K562 (cell line): ENCODE measurements around the gene WNT11. TPM values are rescaled to one million over a fixed set of nuclear protein-coding genes. Genes with fewer than 3 reads are reported as not detected.
A peak's percentile ranks its signal among the peaks of the same experiment; 100 is the strongest.

Experiments
- CBFA2T2 ChIP-seq: fragments of 450-650 bp; conservative IDR thresholded peaks from 2 replicates; pipeline ENCODE4 v1.6.1; 2017; ENCODE audit warnings: mild to moderate bottlenecking
- FOXJ2 ChIP-seq: fragments of 200-800 bp; sonication (Bioruptor generic); IDR thresholded peaks from 2 replicates; pipeline ENCODE4 v1.6.1; 2016; ENCODE audit warnings: missing genetic modification characterization, missing compliant biosample characterization
- HNRNPL ChIP-seq: fragments of 200-400 bp; formaldehyde crosslinking; IDR thresholded peaks from 2 replicates; pipeline ENCODE4 v1.6.1; 2017; ENCODE audit warnings: low read depth, mild to moderate bottlenecking, low read length
- POLR2A ChIP-seq: fragments of 450-650 bp; conservative IDR thresholded peaks from 2 replicates; pipeline ENCODE4 v1.6.1; 2016
- RNF2 ChIP-seq: sonication (generic); IDR thresholded peaks from 2 replicates; pipeline ENCODE4 v1.6.1; 2016
- SMARCB1 ChIP-seq: IDR thresholded peaks from 2 replicates; pipeline ENCODE4 v1.6.1; 2011; ENCODE audit warnings: improper control_type of control experiment, low read depth; ENCODE audit not compliant: insufficient read length
- SMC3 ChIP-seq: conservative IDR thresholded peaks from 2 replicates; pipeline ENCODE4 v1.6.1; 2011; ENCODE audit warnings: low read depth, low read length, improper control_type of control experiment; ENCODE audit not compliant: insufficient read depth
- polyA plus RNA-seq, 8 experiments: library from polyadenylated mRNA; depleted of rRNA in 4 of 8; stranded (reverse) in 5 of 8; unstranded in 3 of 8; fragments of >200 nt; fragmentation: Nextera tagmentation in 2 of 8; fragmentation: Illumina TruSeq in 1 of 8; extraction: Ambion mirVana in 2 of 8; extraction: Trizol in 1 of 8; gene quantifications; 2 replicates each; pipeline versions ENCODE4 v1.2.1 to v1.2.3, GENCODE V29; 2011 to 2014; ENCODE audit warnings: inconsistent platforms in 1 of 8, missing spikeins in 1 of 8
- total RNA-seq, 7 experiments: library from RNA; depleted of rRNA in 6 of 7; stranded (reverse); fragments of >200 nt in 6 of 7; fragmentation: Illumina TruSeq in 2 of 7; extraction: Trizol in 2 of 7; gene quantifications; 2 replicates each; pipeline versions ENCODE4 v1.2.1 to v1.2.3, GENCODE V29; 2011 to 2021; ENCODE audit warnings: low replicate concordance in 1 of 7
- TF ChIP-seq, protein P1 (sequence below): fragments of 200-600 bp; sonication (generic); IDR thresholded peaks from one replicate; pipeline ENCODE4 v1.6.1; 2012; ENCODE audit warnings: mild to moderate bottlenecking, low read depth, low read length, inconsistent platforms
- TF ChIP-seq, protein P2 (sequence below): IDR thresholded peaks from 3 replicates; pipeline ENCODE4 v1.6.1; 2011; ENCODE audit warnings: borderline replicate concordance, mild to moderate bottlenecking; ENCODE audit not compliant: insufficient read length, insufficient read depth
- TF ChIP-seq, protein P3 (sequence below), 2 experiments: fragments of 450-650 bp; IDR thresholded peaks; 2 replicates each; pipeline ENCODE4 v1.6.1; 2018; ENCODE audit warnings: mild to moderate bottlenecking in 2 of 2, low read depth in 1 of 2; ENCODE audit not compliant: partially characterized antibody in 2 of 2

WNT11 gene
- total and polyA plus RNA-seq, 9 of the 15 experiments (the other 6 are each of a cell fraction or from before 2014, with no cell fraction given), result 0.03 to 0.20 (median 0.09) TPM; not detected in 4

DNA sequence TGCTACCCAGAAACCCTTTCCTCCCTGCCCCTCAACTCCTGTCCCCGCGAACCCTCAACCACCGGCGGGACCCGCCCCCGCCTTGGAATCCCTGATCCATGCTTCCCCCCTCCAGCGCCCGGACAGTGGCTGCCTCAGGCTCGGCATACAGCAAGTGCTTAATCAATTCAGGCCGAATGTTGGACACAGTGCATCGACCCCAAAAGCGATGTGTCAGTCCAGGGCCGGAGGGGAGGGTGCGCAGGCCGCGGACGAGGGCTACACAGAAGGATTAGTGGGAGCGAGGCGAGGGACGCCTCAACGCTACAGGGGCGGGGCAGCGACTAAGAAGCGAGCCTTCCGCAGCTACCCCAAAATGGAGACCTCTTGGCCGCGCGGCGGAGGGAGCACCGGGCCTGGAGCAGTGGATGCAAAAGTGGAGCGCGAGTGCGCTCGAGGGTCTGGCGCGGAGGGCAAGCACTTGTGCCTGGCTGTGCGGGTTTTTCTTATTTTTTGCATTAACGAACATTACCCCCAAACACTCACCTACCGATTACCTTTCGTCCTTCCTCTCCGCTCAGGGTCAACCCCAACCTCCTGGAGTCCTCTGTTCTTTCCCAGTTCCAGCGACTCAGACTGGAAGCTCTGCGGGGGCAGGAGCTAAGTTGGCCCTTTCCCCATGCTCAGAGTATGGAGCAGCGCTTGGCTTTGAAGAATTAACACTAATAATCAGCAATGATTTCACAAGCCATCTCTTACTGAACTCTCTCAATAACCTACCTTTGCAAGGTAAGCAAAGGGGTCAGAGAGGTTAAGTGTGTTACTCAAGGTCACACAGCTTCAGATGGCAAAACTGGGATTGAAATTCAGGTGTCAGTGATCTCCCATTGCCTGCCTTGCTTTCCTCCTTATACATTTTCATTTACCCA lies 30.0 kb upstream of the WNT11 start (continued):
- TF ChIP-seq, protein P1, sequence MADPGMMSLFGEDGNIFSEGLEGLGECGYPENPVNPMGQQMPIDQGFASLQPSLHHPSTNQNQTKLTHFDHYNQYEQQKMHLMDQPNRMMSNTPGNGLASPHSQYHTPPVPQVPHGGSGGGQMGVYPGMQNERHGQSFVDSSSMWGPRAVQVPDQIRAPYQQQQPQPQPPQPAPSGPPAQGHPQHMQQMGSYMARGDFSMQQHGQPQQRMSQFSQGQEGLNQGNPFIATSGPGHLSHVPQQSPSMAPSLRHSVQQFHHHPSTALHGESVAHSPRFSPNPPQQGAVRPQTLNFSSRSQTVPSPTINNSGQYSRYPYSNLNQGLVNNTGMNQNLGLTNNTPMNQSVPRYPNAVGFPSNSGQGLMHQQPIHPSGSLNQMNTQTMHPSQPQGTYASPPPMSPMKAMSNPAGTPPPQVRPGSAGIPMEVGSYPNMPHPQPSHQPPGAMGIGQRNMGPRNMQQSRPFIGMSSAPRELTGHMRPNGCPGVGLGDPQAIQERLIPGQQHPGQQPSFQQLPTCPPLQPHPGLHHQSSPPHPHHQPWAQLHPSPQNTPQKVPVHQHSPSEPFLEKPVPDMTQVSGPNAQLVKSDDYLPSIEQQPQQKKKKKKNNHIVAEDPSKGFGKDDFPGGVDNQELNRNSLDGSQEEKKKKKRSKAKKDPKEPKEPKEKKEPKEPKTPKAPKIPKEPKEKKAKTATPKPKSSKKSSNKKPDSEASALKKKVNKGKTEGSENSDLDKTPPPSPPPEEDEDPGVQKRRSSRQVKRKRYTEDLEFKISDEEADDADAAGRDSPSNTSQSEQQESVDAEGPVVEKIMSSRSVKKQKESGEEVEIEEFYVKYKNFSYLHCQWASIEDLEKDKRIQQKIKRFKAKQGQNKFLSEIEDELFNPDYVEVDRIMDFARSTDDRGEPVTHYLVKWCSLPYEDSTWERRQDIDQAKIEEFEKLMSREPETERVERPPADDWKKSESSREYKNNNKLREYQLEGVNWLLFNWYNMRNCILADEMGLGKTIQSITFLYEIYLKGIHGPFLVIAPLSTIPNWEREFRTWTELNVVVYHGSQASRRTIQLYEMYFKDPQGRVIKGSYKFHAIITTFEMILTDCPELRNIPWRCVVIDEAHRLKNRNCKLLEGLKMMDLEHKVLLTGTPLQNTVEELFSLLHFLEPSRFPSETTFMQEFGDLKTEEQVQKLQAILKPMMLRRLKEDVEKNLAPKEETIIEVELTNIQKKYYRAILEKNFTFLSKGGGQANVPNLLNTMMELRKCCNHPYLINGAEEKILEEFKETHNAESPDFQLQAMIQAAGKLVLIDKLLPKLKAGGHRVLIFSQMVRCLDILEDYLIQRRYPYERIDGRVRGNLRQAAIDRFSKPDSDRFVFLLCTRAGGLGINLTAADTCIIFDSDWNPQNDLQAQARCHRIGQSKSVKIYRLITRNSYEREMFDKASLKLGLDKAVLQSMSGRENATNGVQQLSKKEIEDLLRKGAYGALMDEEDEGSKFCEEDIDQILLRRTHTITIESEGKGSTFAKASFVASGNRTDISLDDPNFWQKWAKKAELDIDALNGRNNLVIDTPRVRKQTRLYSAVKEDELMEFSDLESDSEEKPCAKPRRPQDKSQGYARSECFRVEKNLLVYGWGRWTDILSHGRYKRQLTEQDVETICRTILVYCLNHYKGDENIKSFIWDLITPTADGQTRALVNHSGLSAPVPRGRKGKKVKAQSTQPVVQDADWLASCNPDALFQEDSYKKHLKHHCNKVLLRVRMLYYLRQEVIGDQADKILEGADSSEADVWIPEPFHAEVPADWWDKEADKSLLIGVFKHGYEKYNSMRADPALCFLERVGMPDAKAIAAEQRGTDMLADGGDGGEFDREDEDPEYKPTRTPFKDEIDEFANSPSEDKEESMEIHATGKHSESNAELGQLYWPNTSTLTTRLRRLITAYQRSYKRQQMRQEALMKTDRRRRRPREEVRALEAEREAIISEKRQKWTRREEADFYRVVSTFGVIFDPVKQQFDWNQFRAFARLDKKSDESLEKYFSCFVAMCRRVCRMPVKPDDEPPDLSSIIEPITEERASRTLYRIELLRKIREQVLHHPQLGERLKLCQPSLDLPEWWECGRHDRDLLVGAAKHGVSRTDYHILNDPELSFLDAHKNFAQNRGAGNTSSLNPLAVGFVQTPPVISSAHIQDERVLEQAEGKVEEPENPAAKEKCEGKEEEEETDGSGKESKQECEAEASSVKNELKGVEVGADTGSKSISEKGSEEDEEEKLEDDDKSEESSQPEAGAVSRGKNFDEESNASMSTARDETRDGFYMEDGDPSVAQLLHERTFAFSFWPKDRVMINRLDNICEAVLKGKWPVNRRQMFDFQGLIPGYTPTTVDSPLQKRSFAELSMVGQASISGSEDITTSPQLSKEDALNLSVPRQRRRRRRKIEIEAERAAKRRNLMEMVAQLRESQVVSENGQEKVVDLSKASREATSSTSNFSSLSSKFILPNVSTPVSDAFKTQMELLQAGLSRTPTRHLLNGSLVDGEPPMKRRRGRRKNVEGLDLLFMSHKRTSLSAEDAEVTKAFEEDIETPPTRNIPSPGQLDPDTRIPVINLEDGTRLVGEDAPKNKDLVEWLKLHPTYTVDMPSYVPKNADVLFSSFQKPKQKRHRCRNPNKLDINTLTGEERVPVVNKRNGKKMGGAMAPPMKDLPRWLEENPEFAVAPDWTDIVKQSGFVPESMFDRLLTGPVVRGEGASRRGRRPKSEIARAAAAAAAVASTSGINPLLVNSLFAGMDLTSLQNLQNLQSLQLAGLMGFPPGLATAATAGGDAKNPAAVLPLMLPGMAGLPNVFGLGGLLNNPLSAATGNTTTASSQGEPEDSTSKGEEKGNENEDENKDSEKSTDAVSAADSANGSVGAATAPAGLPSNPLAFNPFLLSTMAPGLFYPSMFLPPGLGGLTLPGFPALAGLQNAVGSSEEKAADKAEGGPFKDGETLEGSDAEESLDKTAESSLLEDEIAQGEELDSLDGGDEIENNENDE, result no peak
- TF ChIP-seq, protein P2, sequence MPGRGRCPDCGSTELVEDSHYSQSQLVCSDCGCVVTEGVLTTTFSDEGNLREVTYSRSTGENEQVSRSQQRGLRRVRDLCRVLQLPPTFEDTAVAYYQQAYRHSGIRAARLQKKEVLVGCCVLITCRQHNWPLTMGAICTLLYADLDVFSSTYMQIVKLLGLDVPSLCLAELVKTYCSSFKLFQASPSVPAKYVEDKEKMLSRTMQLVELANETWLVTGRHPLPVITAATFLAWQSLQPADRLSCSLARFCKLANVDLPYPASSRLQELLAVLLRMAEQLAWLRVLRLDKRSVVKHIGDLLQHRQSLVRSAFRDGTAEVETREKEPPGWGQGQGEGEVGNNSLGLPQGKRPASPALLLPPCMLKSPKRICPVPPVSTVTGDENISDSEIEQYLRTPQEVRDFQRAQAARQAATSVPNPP, result no peak
- no peak for TF ChIP-seq FOXJ2 (tag)
- TF ChIP-seq SMC3, result no peak
- no peak for TF ChIP-seq SMARCB1
- no peak for TF ChIP-seq RNF2
- TF ChIP-seq, protein P3, sequence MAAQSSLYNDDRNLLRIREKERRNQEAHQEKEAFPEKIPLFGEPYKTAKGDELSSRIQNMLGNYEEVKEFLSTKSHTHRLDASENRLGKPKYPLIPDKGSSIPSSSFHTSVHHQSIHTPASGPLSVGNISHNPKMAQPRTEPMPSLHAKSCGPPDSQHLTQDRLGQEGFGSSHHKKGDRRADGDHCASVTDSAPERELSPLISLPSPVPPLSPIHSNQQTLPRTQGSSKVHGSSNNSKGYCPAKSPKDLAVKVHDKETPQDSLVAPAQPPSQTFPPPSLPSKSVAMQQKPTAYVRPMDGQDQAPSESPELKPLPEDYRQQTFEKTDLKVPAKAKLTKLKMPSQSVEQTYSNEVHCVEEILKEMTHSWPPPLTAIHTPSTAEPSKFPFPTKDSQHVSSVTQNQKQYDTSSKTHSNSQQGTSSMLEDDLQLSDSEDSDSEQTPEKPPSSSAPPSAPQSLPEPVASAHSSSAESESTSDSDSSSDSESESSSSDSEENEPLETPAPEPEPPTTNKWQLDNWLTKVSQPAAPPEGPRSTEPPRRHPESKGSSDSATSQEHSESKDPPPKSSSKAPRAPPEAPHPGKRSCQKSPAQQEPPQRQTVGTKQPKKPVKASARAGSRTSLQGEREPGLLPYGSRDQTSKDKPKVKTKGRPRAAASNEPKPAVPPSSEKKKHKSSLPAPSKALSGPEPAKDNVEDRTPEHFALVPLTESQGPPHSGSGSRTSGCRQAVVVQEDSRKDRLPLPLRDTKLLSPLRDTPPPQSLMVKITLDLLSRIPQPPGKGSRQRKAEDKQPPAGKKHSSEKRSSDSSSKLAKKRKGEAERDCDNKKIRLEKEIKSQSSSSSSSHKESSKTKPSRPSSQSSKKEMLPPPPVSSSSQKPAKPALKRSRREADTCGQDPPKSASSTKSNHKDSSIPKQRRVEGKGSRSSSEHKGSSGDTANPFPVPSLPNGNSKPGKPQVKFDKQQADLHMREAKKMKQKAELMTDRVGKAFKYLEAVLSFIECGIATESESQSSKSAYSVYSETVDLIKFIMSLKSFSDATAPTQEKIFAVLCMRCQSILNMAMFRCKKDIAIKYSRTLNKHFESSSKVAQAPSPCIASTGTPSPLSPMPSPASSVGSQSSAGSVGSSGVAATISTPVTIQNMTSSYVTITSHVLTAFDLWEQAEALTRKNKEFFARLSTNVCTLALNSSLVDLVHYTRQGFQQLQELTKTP (IDR thresholded peaks at IDR 0.05; ENCODE audit: low read depth in 1 of 2, partially characterized antibody in 2 of 2), result no peak
- no peak for TF ChIP-seq HNRNPL
- TF ChIP-seq CBFA2T2, result 0 out of 2 replicates have a peak, but pooled peaks have one; percentile 6
- peak; percentile 57; the same call in 1 of the 2 replicates for TF ChIP-seq POLR2A
